ENCODE measurements around the gene TRMT10C.
"Not testable (repeated sequence)": the region's sequence is repeated elsewhere in the genome, so short reads cannot be mapped to it uniquely, and the experiment has no call there.

DNA sequence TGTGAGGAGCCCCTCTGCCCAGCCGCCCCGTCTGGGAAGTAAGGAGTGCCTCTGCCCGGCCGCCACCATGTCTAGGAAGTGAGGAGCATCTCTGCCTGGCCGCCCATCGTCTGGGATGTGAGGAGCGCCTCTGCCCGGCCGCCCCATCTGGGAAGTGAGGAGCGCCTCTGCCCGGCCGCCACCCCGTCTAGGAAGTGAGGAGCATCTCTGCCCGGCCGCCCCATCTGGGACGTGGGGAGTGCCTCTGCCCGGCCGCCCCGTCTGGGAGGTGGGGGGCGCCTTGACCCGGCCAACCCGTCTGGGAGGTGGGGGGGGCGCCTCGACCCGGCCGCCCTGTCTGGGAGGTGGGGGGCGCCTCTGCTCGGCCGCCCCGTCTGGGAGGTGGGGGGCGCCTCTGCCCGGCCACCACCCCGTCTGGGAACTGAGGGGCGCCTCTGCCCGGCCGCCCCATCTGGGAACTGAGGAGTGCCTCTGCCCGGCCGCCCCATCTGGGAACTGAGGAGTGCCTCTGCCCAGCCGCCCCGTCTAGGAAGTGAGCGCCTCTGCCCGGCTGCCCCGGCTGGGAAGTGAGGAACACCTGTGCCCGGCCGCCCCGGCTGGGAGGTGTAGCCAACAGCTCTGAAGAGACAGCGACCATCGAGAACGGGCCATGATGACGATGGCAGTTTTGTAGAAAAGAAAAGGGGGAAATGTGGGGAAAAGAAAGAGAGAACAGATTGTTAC lies 10.1 kb upstream of the TRMT10C start:
- not testable (repeated sequence) for TF ChIP-seq CTCF (IDR thresholded peaks at IDR 0.05; ENCODE audit: low read depth, low read length); EZH2phosphoT487 (IDR thresholded peaks at IDR 0.05; ENCODE audit: low read depth)

Measured in OCI-LY3 (cell line).